Kidney (tissue), 14 donors: ENCODE results near the gene CNOT8. TPM values are rescaled to one million over a fixed set of nuclear protein-coding genes. Genes with fewer than 3 reads are reported as not detected.
A peak's percentile ranks its signal among the peaks of the same experiment; 100 is the strongest.

Experiments used
- DNase-seq, 5 donors: peaks; one replicate each; pipeline ENCODE4 v3.0.0-alpha.2; 2013 to 2020
- FAIRE-seq: peaks from 2 replicates; lab custom pipeline; 2012; peaks lifted over from hg19 to GRCh38; lab: Jason Lieb, UNC
- H3K27ac ChIP-seq, 2 donors: one replicate each; pipeline ENCODE4 v1.7.0; 2013; ENCODE audit warnings: low read depth in 2 of 2, low read length in 2 of 2, inconsistent platforms in 1 of 2
- H3K27me3 ChIP-seq: one replicate; pipeline ENCODE4 v1.7.1; 2013; ENCODE audit warnings: low read length, inconsistent platforms; ENCODE audit not compliant: control insufficient read depth, insufficient read depth
- H3K36me3 ChIP-seq, 3 donors: one replicate each; pipeline versions ENCODE4 v1.7.0 to v1.7.1; 2013; ENCODE audit warnings: low read length in 3 of 3, control low read depth in 1 of 3, inconsistent platforms in 1 of 3; ENCODE audit not compliant: insufficient read depth in 3 of 3, control insufficient read depth in 2 of 3
- H3K4me1 ChIP-seq, 3 donors: one replicate each; pipeline versions ENCODE4 v1.7.0 to v1.7.1; 2013; ENCODE audit warnings: low read length in 3 of 3, inconsistent platforms in 1 of 3, low read depth in 1 of 3; ENCODE audit not compliant: control insufficient read depth in 2 of 3, insufficient read depth in 2 of 3
- H3K4me3 ChIP-seq, 3 donors: one replicate each; pipeline versions ENCODE4 v1.7.0 to v1.8.1; 2013; ENCODE audit warnings: low read length in 3 of 3, control low read depth in 1 of 3, inconsistent platforms in 1 of 3
- H3K9ac ChIP-seq, 3 donors: one replicate each; pipeline versions ENCODE4 v1.7.0 to v1.7.1; 2013; ENCODE audit warnings: low read length in 3 of 3, control low read depth in 1 of 3, inconsistent platforms in 1 of 3
- H3K9me3 ChIP-seq, 3 donors: one replicate each; pipeline versions ENCODE4 v1.7.0 to v1.7.1; 2013; ENCODE audit warnings: low read length in 3 of 3, control low read depth in 1 of 3, inconsistent platforms in 1 of 3; ENCODE audit not compliant: control insufficient read depth in 2 of 3, insufficient read depth in 1 of 3
- CTCF ChIP-seq: IDR thresholded peaks from 3 replicates; pipeline ENCODE4 v1.5.1; 2012; ENCODE audit warnings: mild to moderate bottlenecking, moderate library complexity, borderline replicate concordance; ENCODE audit not compliant: insufficient read depth; ENCODE audit errors: extremely low read depth
- intact Hi-C: fragments of 100-400 bp; cut with DNase I; formaldehyde crosslinking; loops from one replicate; pipeline ENCODE4 v1.11.1; 2022
- polyA plus RNA-seq: library from polyadenylated mRNA; stranded (reverse); fragments of 350-450 nt; fragmentation: Illumina TruSeq; extraction: RNeasy Lipid Tissue Mini Kit (QIAGEN cat#74804); gene quantifications from one replicate; pipeline ENCODE4 v1.2.3, GENCODE V29; 2014; ENCODE audit warnings: low read depth, low replicate concordance; ENCODE audit not compliant: insufficient read depth
- total RNA-seq: library from RNA; stranded (reverse); fragmentation: NEBNext Ultra II Directional; extraction: Animal tissue kit (Norgen Biotek cat#: 25700); gene quantifications from one replicate; pipeline ENCODE4 v1.2.1, GENCODE V29; 2021
- donor health status: control.
- donor health status: control.
- donor health status: control.
- donor health status: control.
- donor health status: control.
- donor health status: DM: yes; HTN: yes; CAD: no.
- donor health status: Normal renal cell carcinoma (clear cell type).

Gene CNOT8
- total and polyA plus RNA-seq, 2 donors from 2014 or later = 28.4 to 40.4 TPM

DNA sequence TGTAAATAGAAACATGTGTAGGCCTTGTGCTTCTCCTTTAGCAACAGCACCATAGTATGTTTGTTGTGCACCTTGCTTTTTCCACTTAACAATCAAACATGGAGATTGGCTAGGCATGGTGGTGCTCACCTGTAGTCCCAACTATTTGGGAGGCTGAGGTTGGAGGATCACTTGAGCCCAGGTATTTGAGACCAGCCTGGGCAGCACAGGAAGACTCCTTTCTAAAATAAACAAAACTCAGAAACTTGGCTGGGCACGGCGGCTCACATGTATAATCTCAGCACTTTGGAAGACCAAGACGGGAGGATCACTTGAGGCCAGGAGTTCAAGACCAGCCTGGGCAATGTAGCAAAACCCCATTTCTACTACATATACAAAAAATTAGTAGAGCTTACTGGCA is 7.1 kb upstream of the CNOT8 start:
- H3K36me3 ChIP-seq = no peaks in the 10 kb centered on the region
- peak overlapping the region in 1 of 2 donors; percentile 13 for H3K27ac ChIP-seq
- no peak for DNase-seq
- H3K4me3 ChIP-seq = peak overlapping the region in 1 of 3 donors; percentile 87
- no peak for FAIRE-seq
- TF ChIP-seq CTCF = no peak
- H3K4me1 ChIP-seq = peaks cover 0 to 13% (median 13%) of the 10 kb centered on the region in 3 donors
- intact Hi-C loops = no loop called here
- no peaks in the 10 kb centered on the region for H3K27me3 ChIP-seq
- no peaks in the 10 kb centered on the region for H3K9me3 ChIP-seq
- no peak overlapping the region for H3K9ac ChIP-seq

DNA sequence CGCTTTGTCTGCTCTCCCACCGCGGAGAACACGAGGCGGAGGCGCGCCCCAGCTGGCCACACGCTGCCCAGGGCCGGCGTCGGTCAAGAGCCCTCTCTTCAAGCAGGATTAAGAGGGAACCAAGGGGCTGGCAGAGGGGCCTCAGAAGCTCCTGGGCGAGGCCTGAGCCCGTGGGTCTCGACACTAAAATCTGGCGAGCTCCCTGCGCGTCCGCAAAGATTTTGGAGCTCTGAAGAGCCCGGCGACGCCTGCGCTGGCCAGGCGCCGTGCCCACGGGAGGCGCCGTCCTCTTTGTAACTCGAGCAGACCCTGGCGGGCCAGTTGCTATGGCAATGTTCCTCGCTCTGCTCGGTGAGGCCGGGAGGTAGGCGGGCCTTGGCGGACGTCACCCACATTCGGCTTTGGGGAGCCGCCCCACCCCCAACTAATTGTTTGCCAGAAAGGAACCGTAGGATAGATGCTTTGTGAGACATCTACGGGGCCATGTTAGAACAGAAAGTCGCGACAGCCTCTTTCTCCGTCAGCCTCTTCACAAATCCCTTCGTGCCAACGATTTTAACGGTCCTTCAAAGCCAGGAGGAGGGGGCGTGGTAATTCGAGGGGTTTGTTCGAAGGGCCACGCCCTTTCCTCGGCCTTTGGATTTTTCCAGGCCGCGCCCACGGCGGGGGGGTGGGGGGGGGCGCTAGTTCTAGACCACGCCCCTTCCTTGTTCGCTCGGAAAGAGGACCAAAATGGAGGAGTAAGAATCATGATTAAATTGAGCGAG is 714 bp upstream of the CNOT8 start:
- intact Hi-C loops = no loop called here
- H3K27me3 ChIP-seq = no peaks in the 10 kb centered on the region
- H3K9ac ChIP-seq = peak overlapping the region in 2 of 3 donors; percentile 88 to 93
- peaks cover 0 to 15% (median 2%) of the 10 kb centered on the region in 3 donors for H3K4me1 ChIP-seq
- FAIRE-seq = no peak
- no peaks in the 10 kb centered on the region for H3K9me3 ChIP-seq
- H3K36me3 ChIP-seq = no peaks in the 10 kb centered on the region
- no peak for TF ChIP-seq CTCF
- H3K27ac ChIP-seq = peak overlapping the region; percentile 94 to 98
- H3K4me3 ChIP-seq = peak overlapping the region; percentile 91 to 92 (median 91)
- DNase-seq = peak; percentile 97 to 99 (median 98)

DNA sequence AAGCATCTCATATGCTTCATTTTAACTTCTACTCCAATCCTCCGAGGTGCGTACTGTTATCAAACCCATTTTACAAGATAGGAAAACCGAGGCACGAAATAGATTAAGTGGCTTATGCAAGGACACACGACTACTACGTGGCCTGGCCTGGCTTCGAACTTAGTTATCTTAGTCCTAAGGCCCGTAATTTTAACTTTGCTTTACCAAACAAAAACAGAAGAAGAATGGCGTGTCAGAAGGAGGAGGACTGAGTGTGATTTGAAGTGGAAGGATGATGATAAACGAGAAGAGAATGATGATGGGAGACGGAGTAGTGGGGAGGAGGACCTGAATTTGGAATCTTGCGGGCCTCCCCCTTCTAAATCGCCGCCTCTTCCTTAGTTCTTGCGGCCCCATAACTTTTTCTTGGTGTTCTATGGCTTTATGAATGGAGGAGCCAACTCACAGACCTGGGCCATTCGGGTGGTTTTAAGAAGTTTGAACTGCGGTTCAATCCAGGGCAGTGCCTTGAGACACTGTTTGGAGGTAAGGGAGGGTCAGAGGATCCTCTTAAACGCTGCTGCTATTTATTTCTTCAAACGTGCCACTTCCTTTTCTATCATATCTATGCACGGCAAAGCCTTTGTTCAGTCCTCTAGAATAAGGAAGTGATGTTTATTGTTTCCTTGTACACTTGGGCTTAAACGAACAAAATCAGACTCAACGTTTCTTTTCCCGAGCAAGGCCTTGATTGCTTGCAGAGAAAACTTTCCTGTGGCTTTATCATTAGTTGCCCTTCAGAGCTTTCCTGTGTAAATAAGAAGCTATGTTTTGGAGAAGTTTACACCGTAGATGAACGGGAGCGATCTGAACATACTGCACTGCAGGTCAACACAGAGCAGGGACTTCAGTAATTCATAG is 795 bp downstream of the CNOT8 start:
- Histone ChIP-seq H3K9me3 (no peaks in the 10 kb centered on the region), H3K9ac (peak overlapping the region; percentile 86 to 92 (median 88)), H3K4me1 (peaks cover 0 to 15% (median 2%) of the 10 kb centered on the region in 3 donors), H3K36me3 (peaks cover 0 to 5% (median 0%) of the 10 kb centered on the region in 3 donors), H3K4me3 (peak overlapping the region; percentile 85 to 92 (median 91)), H3K27ac (peak overlapping the region; percentile 94 to 98), H3K27me3 (no peaks in the 10 kb centered on the region)
- DNase-seq (peak in 2 of 5 donors; percentile 31 to 34), FAIRE-seq (no peak)
- TF ChIP-seq CTCF = no peak
- intact Hi-C loops = no loop called here
